ENCODE data around the gene SLC5A10.
A peak's percentile ranks its signal among the peaks of the same experiment; 100 is the strongest.
"Not testable (repeated sequence)": the region's sequence is repeated elsewhere in the genome, so short reads cannot be mapped to it uniquely, and the experiment has no call there.

The SLC5A10 gene

DNA sequence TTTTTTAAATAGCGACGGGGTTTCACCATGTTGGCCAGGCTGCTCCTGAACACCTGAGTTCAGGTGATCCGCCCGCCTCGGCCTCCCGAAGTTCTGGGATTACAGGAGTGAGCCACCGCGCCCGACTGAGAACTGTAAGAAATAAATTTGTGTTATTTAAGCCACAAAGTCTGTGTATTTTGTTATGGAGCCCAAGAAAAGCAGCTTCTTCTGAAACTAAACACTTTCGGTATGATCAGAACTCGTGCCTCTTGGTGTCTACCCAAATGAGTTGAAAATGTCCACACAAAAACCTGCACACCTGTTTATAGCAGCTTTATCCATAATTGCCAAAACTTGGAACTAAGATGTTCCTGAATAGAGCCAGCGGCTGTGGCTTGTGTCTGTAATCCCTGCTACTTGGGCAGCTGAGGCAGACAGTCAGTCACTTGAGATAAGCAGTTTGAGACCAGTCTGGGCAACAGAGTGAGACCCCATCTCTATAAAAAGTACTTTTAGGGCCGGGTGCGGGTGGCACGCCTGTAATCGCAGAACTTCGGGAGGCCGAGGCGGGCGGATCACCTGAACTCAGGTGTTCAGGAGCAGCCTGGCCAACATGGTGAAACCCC lies 110.9 kb downstream of the SLC5A10 start:
- in situ Hi-C loops (cut with HindIII; ENCODE audit: low sequenced_read_pairs); DNase-seq (ENCODE audit: low read depth); H3K4me3 ChIP-seq (ENCODE audit: low read depth, low read length): not testable (repeated sequence)

DNA sequence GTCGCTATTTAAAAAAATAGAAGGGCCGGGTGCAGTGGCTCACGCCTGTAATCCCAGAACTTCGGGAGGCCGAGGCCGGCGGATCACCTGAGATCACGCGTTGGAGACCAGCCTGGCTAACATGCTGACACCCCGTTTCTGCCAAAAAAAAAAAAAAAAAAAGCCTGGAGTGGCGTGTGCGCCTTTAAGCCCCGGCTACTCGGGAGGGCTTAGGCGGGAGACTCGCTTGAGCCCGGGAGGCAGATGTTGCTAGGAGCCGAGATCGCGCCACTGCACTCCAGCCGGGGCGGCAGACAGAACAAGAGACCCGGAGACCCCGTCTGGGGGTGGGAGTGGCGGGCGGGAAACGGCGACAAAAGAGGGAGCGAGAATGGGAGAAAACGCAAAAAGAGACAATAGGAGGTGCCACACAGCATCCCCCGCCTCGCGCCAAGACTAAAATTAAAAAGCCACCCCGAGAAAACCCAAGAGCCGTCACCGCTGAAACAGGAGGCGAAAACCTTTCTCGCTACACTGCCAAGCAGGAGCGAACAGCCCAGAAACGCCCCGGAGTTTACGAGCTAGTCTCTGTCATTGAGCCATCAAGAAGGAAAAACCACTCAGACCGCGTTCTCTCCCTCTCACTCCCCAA lies 111.5 kb downstream of the SLC5A10 start:
- in situ Hi-C loops (cut with HindIII; ENCODE audit: low sequenced_read_pairs); DNase-seq (ENCODE audit: low read depth); H3K4me3 ChIP-seq (ENCODE audit: low read depth, low read length): not testable (repeated sequence)

GRCh38 chr17:19064378-19064777 lies 112.4 kb downstream of the SLC5A10 start:
- DNase-seq (ENCODE audit: low read depth); in situ Hi-C loops (cut with HindIII; ENCODE audit: low sequenced_read_pairs): not testable (repeated sequence)
- peak overlapping the region; percentile 12 for H3K4me3 ChIP-seq (ENCODE audit: low read depth, low read length)

DNA sequence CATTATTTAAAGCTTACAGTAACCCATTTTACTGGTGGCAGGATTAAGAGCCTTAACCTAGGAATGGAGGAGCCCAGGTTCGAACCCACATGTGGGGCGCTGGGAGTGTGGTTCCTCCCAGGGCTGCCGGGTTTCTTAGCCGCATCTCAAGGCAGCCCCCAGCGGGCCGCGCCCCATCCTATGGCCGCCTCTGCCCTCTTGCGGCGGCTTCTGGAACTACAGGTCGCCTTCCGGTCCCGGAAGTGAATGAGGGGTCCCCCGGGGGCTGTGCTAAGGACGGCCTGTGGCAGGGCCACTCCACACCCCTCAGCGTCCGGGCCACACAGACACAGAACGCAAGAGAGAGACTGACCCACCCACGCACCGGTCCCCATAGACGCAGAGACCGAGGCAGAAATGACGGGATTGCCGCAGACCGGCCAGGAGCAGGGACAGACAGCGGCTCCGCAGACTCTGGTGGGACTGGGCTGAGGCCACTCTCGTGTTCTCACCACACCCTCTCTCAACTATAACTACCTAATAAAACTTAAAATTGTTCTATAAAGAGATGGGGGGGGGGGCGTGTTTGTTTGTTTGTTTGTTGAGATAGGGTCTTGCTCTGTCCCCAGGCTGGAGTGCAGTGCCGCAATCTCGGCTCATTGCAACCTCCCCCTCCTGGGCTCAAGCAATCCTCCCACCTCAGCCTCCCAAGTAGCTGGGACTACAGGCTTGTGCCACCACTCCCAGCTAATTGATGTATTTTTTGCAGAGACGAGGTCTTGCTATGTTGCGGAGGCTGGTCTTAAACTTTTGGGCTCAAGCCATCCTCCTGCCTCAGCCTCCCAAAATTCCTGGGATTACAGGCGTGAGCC lies 118.6 kb downstream of the SLC5A10 start:
- in situ Hi-C loops (cut with HindIII; ENCODE audit: low sequenced_read_pairs); DNase-seq (ENCODE audit: low read depth); H3K4me3 ChIP-seq (ENCODE audit: low read depth, low read length): not testable (repeated sequence)

Data from astrocyte of the cerebellum (primary cell).